ENCODE data around the gene MFAP1. TPM values are rescaled to one million over a fixed set of nuclear protein-coding genes. Genes with fewer than 3 reads are reported as not detected.
A peak's percentile ranks its signal among the peaks of the same experiment; 100 is the strongest.

The MFAP1 gene
- total RNA-seq, 1 experiment from 2014 or later, result 23.0 TPM

DNA sequence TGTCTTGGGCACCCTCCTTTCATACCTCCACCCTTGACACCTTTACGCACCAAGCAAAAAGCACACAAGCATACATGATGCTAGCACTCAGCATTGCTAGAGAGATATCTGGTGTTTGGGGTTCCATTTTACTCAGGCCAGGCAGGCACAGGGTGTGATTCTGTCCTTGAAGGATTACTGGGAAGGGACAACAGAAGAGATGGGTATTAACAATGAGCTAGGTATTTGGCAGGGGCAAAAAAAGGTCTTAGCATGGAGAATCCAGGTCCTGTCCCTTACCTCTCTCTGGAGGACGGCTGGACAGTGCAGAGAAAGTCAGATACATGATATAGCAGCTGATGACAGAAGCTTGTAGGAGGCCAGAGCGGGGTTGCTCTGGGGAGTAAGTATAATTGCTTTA lies 27.9 kb downstream of the MFAP1 start:
- H3K36me3 Mint-ChIP-seq (ENCODE audit: insufficient read depth, unreplicated experiment), result peaks cover 69% of the 10 kb centered on the region
- no peak overlapping the region for H3K4me3 Mint-ChIP-seq (ENCODE audit: unreplicated experiment)
- no TSS peak for BruUV-seq (replicated peaks)
- ChIA-PET CTCF (interaction anchor here (0.6 to 2.9 kb wide), 4 partner anchors 21 to 52 kb away, joined by 3 to 11 read pairs (median 3); partner anchors contain the start of gene ELL3), POLR2A (interaction anchor here (0.7 to 13.7 kb wide), 2 partner anchors 19 to 543 kb away, joined by 5 to 162 read pairs; partner anchors contain the start of gene ELL3)
- no peaks in the 10 kb centered on the region for H3K9me3 Mint-ChIP-seq (ENCODE audit: unreplicated experiment)
- TF ChIP-seq, protein P1, sequence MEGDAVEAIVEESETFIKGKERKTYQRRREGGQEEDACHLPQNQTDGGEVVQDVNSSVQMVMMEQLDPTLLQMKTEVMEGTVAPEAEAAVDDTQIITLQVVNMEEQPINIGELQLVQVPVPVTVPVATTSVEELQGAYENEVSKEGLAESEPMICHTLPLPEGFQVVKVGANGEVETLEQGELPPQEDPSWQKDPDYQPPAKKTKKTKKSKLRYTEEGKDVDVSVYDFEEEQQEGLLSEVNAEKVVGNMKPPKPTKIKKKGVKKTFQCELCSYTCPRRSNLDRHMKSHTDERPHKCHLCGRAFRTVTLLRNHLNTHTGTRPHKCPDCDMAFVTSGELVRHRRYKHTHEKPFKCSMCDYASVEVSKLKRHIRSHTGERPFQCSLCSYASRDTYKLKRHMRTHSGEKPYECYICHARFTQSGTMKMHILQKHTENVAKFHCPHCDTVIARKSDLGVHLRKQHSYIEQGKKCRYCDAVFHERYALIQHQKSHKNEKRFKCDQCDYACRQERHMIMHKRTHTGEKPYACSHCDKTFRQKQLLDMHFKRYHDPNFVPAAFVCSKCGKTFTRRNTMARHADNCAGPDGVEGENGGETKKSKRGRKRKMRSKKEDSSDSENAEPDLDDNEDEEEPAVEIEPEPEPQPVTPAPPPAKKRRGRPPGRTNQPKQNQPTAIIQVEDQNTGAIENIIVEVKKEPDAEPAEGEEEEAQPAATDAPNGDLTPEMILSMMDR (IDR thresholded peaks at IDR 0.05; ENCODE audit: unreplicated experiment), result no peak
- no peak for DNase-seq (ENCODE audit: unreplicated experiment)
- H3K4me1 Mint-ChIP-seq (ENCODE audit: insufficient read depth, unreplicated experiment), result peaks cover 36% of the 10 kb centered on the region
- no peaks in the 10 kb centered on the region for H3K27me3 Mint-ChIP-seq (ENCODE audit: insufficient read depth, unreplicated experiment)
- intact Hi-C loops (cut with micrococcal nuclease), result no loop called here
- H3K27ac Mint-ChIP-seq (ENCODE audit: low read depth, unreplicated experiment), result no peak overlapping the region

DNA sequence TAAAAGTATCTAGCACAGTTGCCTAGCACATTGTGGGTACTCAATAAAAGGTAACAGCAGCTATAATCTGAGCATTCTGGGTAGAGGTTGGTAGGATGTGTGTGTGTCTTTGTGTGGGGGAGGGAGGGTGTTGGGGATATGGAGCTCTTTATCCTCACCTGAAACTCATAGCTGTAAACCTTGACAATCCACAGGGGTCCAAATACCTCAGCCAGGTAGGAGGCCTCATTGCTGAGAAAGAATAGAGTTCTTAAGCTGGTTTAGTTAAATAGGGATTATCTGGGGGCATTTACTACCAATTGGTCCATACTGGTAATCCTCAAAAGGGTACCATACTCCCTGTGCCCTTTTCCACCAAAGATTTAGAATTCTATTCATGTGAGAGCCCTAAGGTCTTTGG lies 28.5 kb downstream of the MFAP1 start:
- no peaks in the 10 kb centered on the region for H3K27me3 Mint-ChIP-seq (ENCODE audit: insufficient read depth, unreplicated experiment)
- no peak for DNase-seq (ENCODE audit: unreplicated experiment)
- no peak overlapping the region for H3K27ac Mint-ChIP-seq (ENCODE audit: low read depth, unreplicated experiment)
- peaks cover 64% of the 10 kb centered on the region for H3K36me3 Mint-ChIP-seq (ENCODE audit: insufficient read depth, unreplicated experiment)
- BruUV-seq (replicated peaks), result no TSS peak
- no peak overlapping the region for H3K4me3 Mint-ChIP-seq (ENCODE audit: unreplicated experiment)
- TF ChIP-seq, protein P1 (IDR thresholded peaks at IDR 0.05; ENCODE audit: unreplicated experiment), result no peak
- H3K4me1 Mint-ChIP-seq (ENCODE audit: insufficient read depth, unreplicated experiment), result peaks cover 38% of the 10 kb centered on the region
- no peaks in the 10 kb centered on the region for H3K9me3 Mint-ChIP-seq (ENCODE audit: unreplicated experiment)
- intact Hi-C loops (cut with micrococcal nuclease), result no loop called here
- CTCF ChIA-PET, result interaction anchor here (0.8 to 2.9 kb wide), 6 partner anchors 18 to 297 kb away, joined by 3 to 11 read pairs (median 4); partner anchors contain the start of gene ELL3
- POLR2A ChIA-PET, result interaction anchor here (0.7 to 13.7 kb wide), 3 partner anchors 18 to 542 kb away, joined by 4 to 162 read pairs (median 5); partner anchors contain the start of genes ELL3 and MFAP1

DNA sequence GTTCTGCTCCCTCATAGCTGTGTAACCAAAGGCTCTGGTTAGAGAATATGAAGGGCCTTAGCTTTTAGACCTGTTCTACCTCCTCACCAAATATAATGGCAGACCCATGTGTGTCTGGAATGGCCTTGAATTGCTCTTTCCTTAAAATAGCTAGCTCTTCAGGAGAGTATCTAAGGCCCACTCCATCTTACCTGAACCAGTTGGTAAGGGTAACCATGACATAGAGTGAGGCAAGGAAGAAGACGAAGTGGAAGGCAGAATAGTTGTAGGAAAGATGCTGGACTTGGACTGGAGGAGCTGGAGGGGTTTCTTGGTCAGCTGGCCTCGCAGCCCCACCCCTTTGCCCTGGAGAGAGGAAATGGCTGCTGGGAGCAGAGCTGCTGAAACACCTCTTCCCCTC lies 29.3 kb downstream of the MFAP1 start:
- Mint-ChIP-seq H3K36me3 (ENCODE audit: insufficient read depth, unreplicated experiment) (peaks cover 56% of the 10 kb centered on the region), H3K27me3 (ENCODE audit: insufficient read depth, unreplicated experiment) (no peaks in the 10 kb centered on the region), H3K4me3 (ENCODE audit: unreplicated experiment) (no peak overlapping the region), H3K27ac (ENCODE audit: low read depth, unreplicated experiment) (no peak overlapping the region), H3K9me3 (ENCODE audit: unreplicated experiment) (no peaks in the 10 kb centered on the region), H3K4me1 (ENCODE audit: insufficient read depth, unreplicated experiment) (peaks cover 37% of the 10 kb centered on the region)
- intact Hi-C loops (cut with micrococcal nuclease), result no loop called here
- CTCF ChIA-PET, result interaction anchor here (0.8 to 2.9 kb wide), 5 partner anchors 18 to 297 kb away, joined by 3 to 11 read pairs (median 4); partner anchors contain the start of gene ELL3
- TF ChIP-seq, protein P1 (IDR thresholded peaks at IDR 0.05; ENCODE audit: unreplicated experiment), result no peak
- DNase-seq (ENCODE audit: unreplicated experiment), result no peak
- no TSS peak for BruUV-seq (replicated peaks)
- POLR2A ChIA-PET, result interaction anchor here (0.8 to 13.7 kb wide), 4 partner anchors 10 to 29 kb away, joined by 3 to 162 read pairs (median 4); partner anchors contain the start of genes ELL3 and MFAP1

- POLR2A ChIA-PET, result interaction anchor here (0.6 to 13.7 kb wide), 6 partner anchors 10 to 498 kb away, joined by 3 to 162 read pairs (median 4); partner anchors contain the start of gene ELL3
- peak overlapping the region; percentile 94 for H3K27ac Mint-ChIP-seq (ENCODE audit: low read depth, unreplicated experiment)
- no TSS peak for BruUV-seq (replicated peaks)
- peaks cover 49% of the 10 kb centered on the region for H3K36me3 Mint-ChIP-seq (ENCODE audit: insufficient read depth, unreplicated experiment)
- no peak for DNase-seq (ENCODE audit: unreplicated experiment)
- TF ChIP-seq, protein P1 (IDR thresholded peaks at IDR 0.05; ENCODE audit: unreplicated experiment), result no peak
- CTCF ChIA-PET, result interaction anchor here (1.0 to 1.7 kb wide), 4 partner anchors 8 to 424 kb away, joined by 3 to 5 read pairs (median 4); no protein-coding TSS in a partner anchor
- no peaks in the 10 kb centered on the region for H3K27me3 Mint-ChIP-seq (ENCODE audit: insufficient read depth, unreplicated experiment)
- intact Hi-C loops (cut with micrococcal nuclease), result no loop called here
- H3K9me3 Mint-ChIP-seq (ENCODE audit: unreplicated experiment), result no peaks in the 10 kb centered on the region
- H3K4me1 Mint-ChIP-seq (ENCODE audit: insufficient read depth, unreplicated experiment), result peaks cover 29% of the 10 kb centered on the region
- peak overlapping the region; percentile 95 for H3K4me3 Mint-ChIP-seq (ENCODE audit: unreplicated experiment)
These were observed 30.0 kb downstream of the MFAP1 start for GRCh38 chr15:43794269-43795037.
